LHCN-M2 (cell line): ENCODE data around the gene NDE1. TPM values are rescaled to one million over a fixed set of nuclear protein-coding genes. Genes with fewer than 3 reads are reported as not detected.
A peak's percentile ranks its signal among the peaks of the same experiment; 100 is the strongest.

ENCODE experiments used
- DNase-seq: peaks from one replicate; pipeline ENCODE4 v3.0.0-alpha.2; 2012; ENCODE audit warnings: low read depth
- total RNA-seq: library from RNA; depleted of rRNA; stranded (reverse); fragments of >200 nt; gene quantifications from 2 replicates; pipeline ENCODE4 v1.2.3, GENCODE V29; 2014

The NDE1 gene
- total RNA-seq, 1 experiment from 2014 or later: 51.2 TPM

GRCh38 chr16:15736529-15736928 is 86.5 kb downstream of the NDE1 start:
- DNase-seq: no peak

- DNase-seq: no peak
Observed at GRCh38 chr16:15737140-15737644, 87.1 kb downstream of the NDE1 start.

- DNase-seq: no peak
Observed at GRCh38 chr16:15739464-15739863, 89.4 kb downstream of the NDE1 start.

GRCh38 chr16:15739950-15740349 is 89.9 kb downstream of the NDE1 start:
- DNase-seq: no peak

GRCh38 chr16:15741207-15741871 is 91.3 kb downstream of the NDE1 start:
- no peak for DNase-seq

- no peak for DNase-seq
Observed at GRCh38 chr16:15742716-15743115, 92.7 kb downstream of the NDE1 start.

- no peak for DNase-seq
Observed at GRCh38 chr16:15743657-15744056, 93.6 kb downstream of the NDE1 start.

GRCh38 chr16:15746332-15746731 is 96.3 kb downstream of the NDE1 start:
- DNase-seq: no peak

GRCh38 chr16:15747937-15748336 is 97.9 kb downstream of the NDE1 start:
- no peak for DNase-seq

- no peak for DNase-seq
Observed at GRCh38 chr16:15748654-15749053, 98.6 kb downstream of the NDE1 start.

- no peak for DNase-seq
Observed at GRCh38 chr16:15749371-15749770, 99.3 kb downstream of the NDE1 start.

GRCh38 chr16:15749985-15750384 is 99.9 kb downstream of the NDE1 start:
- no peak for DNase-seq

- no peak for DNase-seq
Observed at GRCh38 chr16:15751940-15752339, 101.9 kb downstream of the NDE1 start.

GRCh38 chr16:15752717-15753488 is 102.9 kb downstream of the NDE1 start:
- DNase-seq: no peak

GRCh38 chr16:15754821-15755534 is 104.9 kb downstream of the NDE1 start:
- DNase-seq: no peak

- DNase-seq: no peak
Observed at GRCh38 chr16:15757077-15757386, 107.0 kb downstream of the NDE1 start.

GRCh38 chr16:15757630-15758251 is 107.7 kb downstream of the NDE1 start:
- no peak for DNase-seq

GRCh38 chr16:15759070-15759469 is 109.0 kb downstream of the NDE1 start:
- DNase-seq: no peak

GRCh38 chr16:15760129-15760528 is 110.1 kb downstream of the NDE1 start:
- DNase-seq: no peak

- DNase-seq: no peak
Observed at GRCh38 chr16:15764112-15764511, 114.1 kb downstream of the NDE1 start.

GRCh38 chr16:15765116-15765515 is 115.1 kb downstream of the NDE1 start:
- DNase-seq: no peak

- DNase-seq: peak; percentile 61
Observed at GRCh38 chr16:15765880-15766279, 115.8 kb downstream of the NDE1 start.
